ENCODE measurements around the gene LRBA.

Gene LRBA

GRCh38 chr4:150817804-150818528 lies 197.1 kb downstream of the LRBA start:
- no peak for DNase-seq (ENCODE audit: low read depth)
- TF ChIP-seq CTCF (IDR thresholded peaks at IDR 0.05; ENCODE audit: low read length, missing control alignments) = no peak
- no peak overlapping the region for H3K4me3 ChIP-seq (replicated peaks; ENCODE audit: low read depth, low read length)

GRCh38 chr4:150817017-150817416 lies 198.1 kb downstream of the LRBA start:
- TF ChIP-seq CTCF (IDR thresholded peaks at IDR 0.05; ENCODE audit: low read length, missing control alignments) = no peak
- DNase-seq (ENCODE audit: low read depth) = no peak
- H3K4me3 ChIP-seq (replicated peaks; ENCODE audit: low read depth, low read length) = no peak overlapping the region

- no peak for TF ChIP-seq CTCF (IDR thresholded peaks at IDR 0.05; ENCODE audit: low read length, missing control alignments)
- no peak overlapping the region for H3K4me3 ChIP-seq (replicated peaks; ENCODE audit: low read depth, low read length)
- peak; percentile 28 for DNase-seq (ENCODE audit: low read depth)
Observed at GRCh38 chr4:150816491-150816890, 198.6 kb downstream of the LRBA start.

- no peak overlapping the region for H3K4me3 ChIP-seq (replicated peaks; ENCODE audit: low read depth, low read length)
- TF ChIP-seq CTCF (IDR thresholded peaks at IDR 0.05; ENCODE audit: low read length, missing control alignments) = no peak
- no peak for DNase-seq (ENCODE audit: low read depth)
Observed at GRCh38 chr4:150814873-150815272, 200.2 kb downstream of the LRBA start.

- no peak for TF ChIP-seq CTCF (IDR thresholded peaks at IDR 0.05; ENCODE audit: low read length, missing control alignments)
- no peak for DNase-seq (ENCODE audit: low read depth)
- no peak overlapping the region for H3K4me3 ChIP-seq (replicated peaks; ENCODE audit: low read depth, low read length)
Observed at GRCh38 chr4:150805183-150806025, 209.7 kb downstream of the LRBA start.

GRCh38 chr4:150801833-150802232 lies 213.3 kb downstream of the LRBA start:
- no peak overlapping the region for H3K4me3 ChIP-seq (replicated peaks; ENCODE audit: low read depth, low read length)
- DNase-seq (ENCODE audit: low read depth) = no peak
- TF ChIP-seq CTCF (IDR thresholded peaks at IDR 0.05; ENCODE audit: low read length, missing control alignments) = no peak

Measured in fibroblast of pulmonary artery (primary cell).